Upper lobe of left lung (tissue), 4 donors: Measurements from ENCODE around the gene CRYGB.

Experiments
- EP300 ChIP-seq, 4 donors: sonication (generic); formaldehyde crosslinking; IDR thresholded peaks; one replicate each; pipeline ENCODE4 v1.5.1; 2017; ENCODE audit warnings: antibody characterized with exemption in 4 of 4, control low read depth in 2 of 4
- TF ChIP-seq, protein P1 (sequence below), 6 experiments: fragments of 450-650 bp in 4 of 6; fragments of 200-600 bp in 2 of 6; sonication (generic) in 2 of 6; IDR thresholded peaks; one replicate each; pipeline ENCODE4 v1.5.1; 2016 to 2019; ENCODE audit warnings: antibody characterized with exemption in 6 of 6

DNA sequence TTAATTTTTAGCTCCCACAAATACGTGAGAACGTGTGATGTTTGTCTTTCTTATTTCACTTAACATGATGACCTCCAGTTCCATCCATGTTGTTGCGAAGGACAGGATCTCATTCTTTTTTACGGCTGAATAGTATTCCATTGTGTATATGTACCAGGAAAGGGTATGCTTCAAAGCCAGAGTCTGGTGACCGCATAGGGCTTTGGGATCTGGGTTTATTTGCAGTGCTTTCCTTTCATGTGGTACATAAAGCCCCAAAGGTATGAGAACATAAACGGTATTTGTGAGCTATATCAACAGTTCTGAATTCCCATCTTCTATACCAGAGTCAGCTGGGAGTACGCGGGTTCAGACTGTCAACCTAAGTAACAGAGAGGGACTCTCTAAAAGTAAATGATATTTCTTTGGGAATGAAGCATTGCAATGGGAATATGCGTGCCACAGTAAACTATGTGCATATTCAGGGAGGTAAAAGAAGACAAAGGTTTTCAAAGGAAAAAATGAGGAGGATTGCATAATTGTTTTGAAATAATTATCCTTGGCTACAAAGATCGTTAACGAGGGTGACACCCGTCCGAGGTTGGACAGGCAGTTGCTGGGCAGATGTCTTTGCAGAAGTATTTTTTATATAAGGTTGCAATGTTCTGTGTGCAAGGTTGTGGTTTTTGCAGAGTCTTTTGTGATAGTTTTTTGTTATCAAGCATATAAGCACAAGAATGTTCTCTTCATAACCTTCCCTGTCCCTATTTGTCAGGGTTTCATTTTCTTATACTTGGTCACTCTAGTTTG lies 46.1 kb downstream of the CRYGB start:
- TF ChIP-seq, protein P1, sequence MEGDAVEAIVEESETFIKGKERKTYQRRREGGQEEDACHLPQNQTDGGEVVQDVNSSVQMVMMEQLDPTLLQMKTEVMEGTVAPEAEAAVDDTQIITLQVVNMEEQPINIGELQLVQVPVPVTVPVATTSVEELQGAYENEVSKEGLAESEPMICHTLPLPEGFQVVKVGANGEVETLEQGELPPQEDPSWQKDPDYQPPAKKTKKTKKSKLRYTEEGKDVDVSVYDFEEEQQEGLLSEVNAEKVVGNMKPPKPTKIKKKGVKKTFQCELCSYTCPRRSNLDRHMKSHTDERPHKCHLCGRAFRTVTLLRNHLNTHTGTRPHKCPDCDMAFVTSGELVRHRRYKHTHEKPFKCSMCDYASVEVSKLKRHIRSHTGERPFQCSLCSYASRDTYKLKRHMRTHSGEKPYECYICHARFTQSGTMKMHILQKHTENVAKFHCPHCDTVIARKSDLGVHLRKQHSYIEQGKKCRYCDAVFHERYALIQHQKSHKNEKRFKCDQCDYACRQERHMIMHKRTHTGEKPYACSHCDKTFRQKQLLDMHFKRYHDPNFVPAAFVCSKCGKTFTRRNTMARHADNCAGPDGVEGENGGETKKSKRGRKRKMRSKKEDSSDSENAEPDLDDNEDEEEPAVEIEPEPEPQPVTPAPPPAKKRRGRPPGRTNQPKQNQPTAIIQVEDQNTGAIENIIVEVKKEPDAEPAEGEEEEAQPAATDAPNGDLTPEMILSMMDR (IDR thresholded peaks at IDR 0.05) = no peak
- no peak for TF ChIP-seq EP300 (IDR thresholded peaks at IDR 0.05)
